Measurements from ENCODE around the gene SLC6A9.

Gene SLC6A9

GRCh38 chr1:43998000-43998378 is 33.3 kb downstream of the SLC6A9 start:
- no peak for DNase-seq

DNA sequence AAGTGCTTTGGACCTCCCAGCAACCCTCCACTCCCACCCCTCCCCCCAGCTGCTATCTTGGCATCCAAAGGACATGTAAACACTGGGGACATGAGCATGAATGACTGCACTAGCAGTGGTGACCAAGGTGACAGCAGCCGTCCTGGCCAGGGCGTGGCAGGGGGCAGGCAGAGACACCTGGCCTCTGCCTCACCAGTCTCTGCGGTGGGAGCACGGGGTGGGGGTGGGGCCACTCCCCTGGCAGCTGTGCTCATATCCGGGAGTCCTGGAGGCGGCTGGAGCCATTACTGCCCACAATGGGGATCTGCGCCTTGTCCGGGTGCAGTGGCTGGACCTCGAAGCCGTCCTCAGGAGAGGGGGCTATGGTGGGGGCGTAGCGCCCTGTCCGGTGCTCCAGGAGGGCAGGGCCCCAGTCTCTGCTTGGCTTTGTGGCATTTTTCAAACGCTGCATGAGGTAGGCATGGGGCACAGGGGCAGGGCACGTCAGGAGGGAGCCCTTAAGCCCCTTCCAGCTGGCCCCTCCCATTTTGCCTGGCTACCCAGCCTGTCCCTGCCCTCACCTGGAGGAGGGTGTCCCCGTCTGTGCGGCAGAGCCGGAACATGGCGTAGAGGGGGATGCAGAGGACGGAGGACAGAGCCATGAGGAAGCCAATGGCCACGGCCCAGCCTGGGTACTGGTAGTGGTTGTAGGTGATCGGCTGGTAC is 33.8 kb downstream of the SLC6A9 start:
- DNase-seq: no peak

DNA sequence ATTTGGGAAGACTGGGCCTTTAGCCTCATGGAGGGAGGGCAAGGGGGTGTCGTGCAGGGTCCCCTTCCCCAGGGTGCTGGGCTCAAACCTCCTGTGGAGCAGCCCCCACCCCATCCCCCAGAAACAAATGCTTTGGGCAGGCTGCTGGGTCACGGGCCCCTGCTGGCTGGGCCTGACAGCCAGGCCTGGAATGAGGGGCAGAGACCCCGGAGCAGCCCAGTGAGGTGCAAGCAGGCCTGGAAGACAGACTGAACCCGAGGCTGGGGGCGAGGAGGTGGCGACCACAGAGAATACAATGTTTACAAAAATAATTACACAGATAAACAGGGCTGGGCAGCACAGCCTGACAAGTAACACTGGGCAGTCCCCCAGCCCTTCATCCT is 34.5 kb downstream of the SLC6A9 start:
- DNase-seq: no peak

- DNase-seq: no peak
Measured at GRCh38 chr1:43995984-43996732, 35.1 kb downstream of the SLC6A9 start.

DNA sequence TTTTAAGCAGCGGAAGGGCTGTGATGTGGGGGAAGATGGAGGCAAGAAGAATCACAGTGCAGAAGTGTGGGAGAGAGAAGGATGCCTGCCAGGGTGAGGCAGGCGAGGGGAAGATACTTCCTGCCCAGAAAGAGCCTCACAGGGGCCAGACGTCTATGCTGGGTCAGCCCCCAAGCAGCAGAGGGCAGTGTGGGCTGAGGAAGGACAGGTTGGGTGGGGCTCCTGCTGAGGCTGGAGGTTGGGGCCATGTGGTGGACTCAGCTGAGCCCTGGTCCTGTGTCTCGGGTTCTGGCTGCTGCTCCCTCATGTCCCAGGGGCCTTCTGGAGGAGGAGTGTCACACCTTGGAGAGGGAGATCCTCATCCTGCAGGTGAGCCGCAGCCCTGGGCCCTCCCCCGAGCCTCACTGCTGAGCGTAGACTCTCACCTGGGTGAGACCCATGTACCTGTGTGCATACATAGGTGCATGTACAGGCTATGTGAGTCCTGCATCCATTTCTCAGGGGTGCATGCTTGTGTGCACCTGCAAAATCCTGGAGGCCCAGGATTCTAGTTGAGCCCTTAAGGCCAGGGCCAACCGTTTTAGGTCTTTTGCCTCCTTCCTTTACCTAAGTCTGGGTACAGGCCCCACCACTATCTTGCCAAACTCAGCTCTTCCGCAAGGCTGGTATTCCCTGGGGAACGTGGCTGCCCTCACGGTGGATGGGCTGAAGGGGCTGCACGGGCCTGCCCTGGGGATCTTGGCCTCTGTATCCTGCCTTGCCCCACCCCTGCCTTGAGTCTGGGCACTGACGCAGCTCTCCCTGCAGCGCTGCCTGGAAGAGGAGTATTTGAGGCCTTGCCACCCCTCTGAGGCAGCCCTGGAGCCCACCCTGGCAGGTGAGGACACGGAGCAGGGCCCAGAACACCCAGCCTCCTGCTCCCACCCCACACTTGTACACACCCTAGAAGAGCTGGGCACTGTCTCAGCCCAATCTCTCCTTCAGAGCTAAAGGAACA is 36.2 kb downstream of the SLC6A9 start:
- DNase-seq: no peak

DNA sequence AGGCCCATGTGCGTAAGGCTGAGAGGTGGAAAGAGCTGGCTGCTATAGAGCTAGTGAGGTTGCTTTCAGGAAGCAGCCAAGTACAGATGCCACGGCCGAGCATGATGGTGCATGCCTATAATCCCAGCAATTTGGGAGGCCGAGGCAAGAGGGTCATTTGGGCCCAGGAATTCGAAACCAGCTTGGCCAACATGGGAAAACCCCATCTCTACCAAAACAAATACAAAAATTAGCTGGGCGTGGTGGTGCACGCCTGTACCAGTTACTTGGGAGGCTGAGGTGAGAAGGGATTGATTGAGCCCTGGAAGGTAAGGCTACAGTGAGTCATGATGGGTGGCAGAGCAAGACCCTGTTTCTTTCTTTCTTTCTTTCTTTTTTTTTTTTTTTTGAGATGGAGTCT is 37.2 kb downstream of the SLC6A9 start:
- no peak for DNase-seq

- DNase-seq: no peak
Measured at GRCh38 chr1:43993206-43993914, 37.9 kb downstream of the SLC6A9 start.

DNA sequence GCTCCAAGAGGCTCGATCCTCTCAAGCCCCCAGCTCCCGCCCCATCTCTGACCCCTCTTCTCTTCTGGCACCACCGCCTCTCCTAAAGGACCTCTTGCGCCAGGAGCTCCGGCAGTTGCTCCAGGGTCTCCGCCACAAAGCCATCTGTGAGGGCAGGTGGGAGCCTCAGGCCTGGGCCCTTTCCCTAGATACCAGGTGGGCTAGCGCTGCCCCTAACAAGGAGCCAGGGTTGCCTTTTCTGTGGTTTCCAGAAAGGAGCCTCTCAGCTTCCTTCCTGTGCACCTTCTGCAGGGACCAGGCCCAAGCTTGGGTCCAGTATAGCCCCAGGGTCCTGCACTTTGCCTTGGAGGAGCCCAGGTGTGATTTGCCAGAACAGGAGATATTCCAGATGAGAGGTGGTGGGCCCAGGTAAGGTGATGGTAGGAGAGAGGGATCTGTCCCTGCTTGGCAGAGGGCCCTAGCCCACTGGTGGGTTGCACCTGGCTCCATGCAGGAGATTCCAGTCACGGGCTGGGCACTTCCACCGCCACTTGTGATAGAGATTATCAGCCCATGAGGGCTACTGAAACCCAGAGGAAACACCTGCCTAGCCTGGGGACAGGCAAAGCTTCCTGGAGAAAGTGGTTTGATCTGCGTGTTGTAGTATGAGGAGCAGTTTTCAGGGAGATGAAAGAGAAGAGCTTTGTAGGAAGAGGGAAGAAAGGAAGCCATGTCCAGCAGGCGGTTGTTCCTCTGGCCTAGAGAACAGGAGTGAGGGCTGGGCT is 38.8 kb downstream of the SLC6A9 start:
- no peak for DNase-seq

GRCh38 chr1:43991476-43992231 is 39.6 kb downstream of the SLC6A9 start, which contains the start of gene CCDC24:
Gene CCDC24 (plus strand): TSS chr1:43991599. CDS start chr1:43991879, 280 bp downstream.
- peak; percentile 83 for DNase-seq

- DNase-seq: no peak
Measured at GRCh38 chr1:43991200-43991475, 40.1 kb downstream of the SLC6A9 start.

DNA sequence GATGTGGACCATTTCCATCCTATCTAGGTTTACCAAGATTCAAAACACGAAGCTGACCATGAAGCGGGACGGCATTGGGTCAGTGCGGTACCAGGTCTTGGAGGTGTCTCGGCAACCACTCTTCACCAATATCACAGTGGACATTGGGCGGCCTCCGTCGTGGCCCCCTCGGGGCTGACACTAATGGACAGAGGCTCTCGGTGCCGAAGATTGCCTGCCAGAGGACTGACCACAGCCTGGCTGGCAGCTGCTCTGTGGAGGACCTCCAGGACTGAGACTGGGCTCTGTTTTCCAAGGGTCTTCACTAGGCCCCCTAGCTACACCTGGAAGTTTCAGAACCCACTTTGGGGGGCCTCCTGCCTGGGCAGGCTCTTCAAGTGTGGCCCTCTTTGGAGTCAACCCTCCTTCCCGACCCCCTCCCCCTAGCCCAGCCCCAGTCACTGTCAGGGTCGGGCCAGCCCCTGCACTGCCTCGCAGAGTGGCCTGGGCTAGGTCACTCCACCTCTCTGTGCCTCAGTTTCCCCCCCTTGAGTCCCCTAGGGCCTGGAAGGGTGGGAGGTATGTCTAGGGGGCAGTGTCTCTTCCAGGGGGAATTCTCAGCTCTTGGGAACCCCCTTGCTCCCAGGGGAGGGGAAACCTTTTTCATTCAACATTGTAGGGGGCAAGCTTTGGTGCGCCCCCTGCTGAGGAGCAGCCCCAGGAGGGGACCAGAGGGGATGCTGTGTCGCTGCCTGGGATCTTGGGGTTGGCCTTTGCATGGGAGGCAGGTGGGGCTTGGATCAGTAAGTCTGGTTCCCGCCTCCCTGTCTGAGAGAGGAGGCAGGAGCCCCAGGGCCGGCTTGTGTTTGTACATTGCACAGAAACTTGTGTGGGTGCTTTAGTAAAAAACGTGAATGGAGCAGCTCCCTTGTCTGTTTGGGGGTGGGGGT is 40.7 kb downstream of the SLC6A9 start:
- DNase-seq: no peak

DNA sequence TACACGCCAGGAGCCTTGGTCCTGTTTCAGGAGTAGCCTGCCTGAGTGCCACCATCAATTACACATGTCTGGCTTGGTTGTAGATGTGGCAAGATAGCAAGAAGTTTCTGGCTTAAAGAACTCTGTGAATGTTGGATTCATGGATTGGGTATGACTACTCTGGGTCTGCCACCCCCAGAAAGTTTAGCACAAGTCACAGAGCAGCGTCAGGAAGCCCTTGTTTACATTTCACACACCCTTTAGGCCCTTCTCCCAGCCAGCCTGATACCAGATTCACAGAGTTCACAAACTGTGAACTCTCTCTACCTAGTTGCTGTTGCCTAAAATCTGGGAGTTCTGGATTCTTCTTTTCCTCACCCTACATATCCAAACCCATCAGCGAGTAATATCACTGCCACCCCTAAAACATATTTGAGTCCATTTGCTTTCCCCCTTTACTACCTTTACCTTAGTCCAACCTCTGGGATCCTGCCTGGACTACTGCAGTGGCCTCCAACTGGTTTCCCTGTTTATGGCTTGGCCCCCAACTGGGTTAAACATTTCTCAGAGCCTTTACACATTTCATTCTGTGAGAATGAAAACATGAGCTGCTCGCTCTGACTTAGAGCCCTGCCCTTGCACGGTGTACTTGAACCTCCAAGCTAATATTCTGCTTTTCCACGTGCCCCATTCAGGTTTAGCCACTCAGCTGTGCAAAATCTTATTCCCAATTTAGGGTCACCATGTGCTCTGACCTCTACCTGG is 43.9 kb downstream of the SLC6A9 start:
- no peak for DNase-seq

DNA sequence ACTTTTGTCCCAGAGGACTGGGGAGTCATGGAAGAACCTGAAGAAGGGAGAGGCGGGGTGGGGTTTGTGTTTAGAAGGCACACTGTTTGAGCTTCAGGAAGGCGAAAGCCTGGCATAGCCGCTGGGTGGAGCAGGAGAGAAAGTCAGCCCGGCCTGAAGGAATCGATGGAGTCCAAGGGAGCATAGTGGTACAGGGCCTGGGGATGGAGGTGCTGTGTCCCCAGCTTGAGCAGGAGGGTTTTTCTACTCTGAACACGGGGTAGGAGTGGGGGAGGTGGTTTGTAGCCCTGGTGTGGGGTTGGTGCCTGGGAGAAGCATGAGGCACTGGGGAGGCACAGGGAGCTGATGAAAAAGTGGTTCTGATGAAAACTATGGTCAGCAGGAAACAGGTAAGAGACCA is 44.5 kb downstream of the SLC6A9 start:
- no peak for DNase-seq

- no peak for DNase-seq
Measured at GRCh38 chr1:43985984-43986595, 45.2 kb downstream of the SLC6A9 start.

- DNase-seq: no peak
Measured at GRCh38 chr1:43984855-43985254, 46.4 kb downstream of the SLC6A9 start.

DNA sequence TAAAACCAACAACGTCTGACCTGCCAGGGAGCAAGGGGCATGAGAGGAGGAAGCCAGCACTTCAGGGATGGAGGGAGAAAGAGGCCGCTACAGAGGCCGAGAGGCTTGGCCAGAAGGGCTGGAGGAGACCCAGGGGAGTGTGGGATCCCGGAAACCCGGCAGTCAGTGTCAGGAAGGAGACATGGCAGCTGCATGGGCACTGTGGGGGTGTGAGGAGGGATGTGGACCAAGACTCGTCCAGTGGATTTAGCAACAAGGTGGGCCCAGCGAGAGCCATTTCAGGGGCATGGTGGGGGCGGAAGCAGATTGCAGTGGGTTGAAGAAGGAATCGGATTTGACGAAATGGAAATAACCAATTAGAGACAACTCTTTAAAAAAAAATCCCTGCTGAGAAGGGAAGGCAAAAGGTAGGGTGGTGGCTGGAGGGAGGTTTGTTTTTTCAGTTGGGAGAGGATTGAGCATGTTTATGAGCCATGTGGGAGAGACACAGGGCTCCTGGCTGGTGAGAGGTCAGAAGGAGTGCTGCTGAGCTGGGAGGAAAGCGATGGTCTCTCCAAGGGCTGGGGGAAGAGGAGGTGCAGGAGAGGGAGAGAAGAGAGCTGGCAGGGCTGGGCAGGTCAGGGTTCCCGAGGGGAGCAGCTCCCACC is 47.9 kb downstream of the SLC6A9 start:
- DNase-seq: no peak

- DNase-seq: no peak
Measured at GRCh38 chr1:43982808-43983207, 48.5 kb downstream of the SLC6A9 start.

GRCh38 chr1:43982241-43982640 is 49.0 kb downstream of the SLC6A9 start:
- DNase-seq: no peak

Measured in CD4-positive, alpha-beta T cell treated with Interleukin-17A for 4 hours (primary cell).